ENCODE data around the gene CASTOR2.
"Not testable (repeated sequence)": the region's sequence is repeated elsewhere in the genome, so short reads cannot be mapped to it uniquely, and the experiment has no call there.

CASTOR2 gene

GRCh38 chr7:74964511-74965119 is at the start of gene CASTOR2:
Gene CASTOR2, plus strand, starts transcription at chr7:74964705. Its CDS starts 281 bp downstream, at chr7:74964986.
- not testable (repeated sequence) for DNase-seq (ENCODE audit: low spot score)

- not testable (repeated sequence) for DNase-seq (ENCODE audit: low spot score)
Measured at GRCh38 chr7:74922321-74922890, 42.1 kb upstream of the CASTOR2 start.

DNA sequence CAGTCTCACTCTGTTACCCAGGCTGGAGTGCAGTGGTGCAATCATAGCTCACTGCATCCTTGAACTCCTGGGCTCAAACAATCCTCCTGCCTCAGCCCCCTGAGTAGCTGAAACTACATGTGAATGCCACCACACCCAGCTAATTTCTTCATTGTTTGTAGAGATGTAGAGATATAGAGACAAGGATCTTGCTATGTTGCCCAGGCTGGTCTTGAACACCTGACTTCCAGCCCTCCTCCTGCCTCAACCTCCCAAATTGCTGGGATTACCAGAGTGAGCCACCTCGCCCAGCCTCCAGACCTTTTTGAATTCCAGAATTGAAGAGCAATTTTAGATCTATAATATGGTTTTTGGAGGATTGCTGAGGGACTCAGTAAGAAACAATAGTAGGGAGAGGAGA is 40.9 kb upstream of the CASTOR2 start:
- DNase-seq (ENCODE audit: low spot score): not testable (repeated sequence)

GRCh38 chr7:74926968-74927367 is 37.5 kb upstream of the CASTOR2 start:
- DNase-seq (ENCODE audit: low spot score): not testable (repeated sequence)

DNA sequence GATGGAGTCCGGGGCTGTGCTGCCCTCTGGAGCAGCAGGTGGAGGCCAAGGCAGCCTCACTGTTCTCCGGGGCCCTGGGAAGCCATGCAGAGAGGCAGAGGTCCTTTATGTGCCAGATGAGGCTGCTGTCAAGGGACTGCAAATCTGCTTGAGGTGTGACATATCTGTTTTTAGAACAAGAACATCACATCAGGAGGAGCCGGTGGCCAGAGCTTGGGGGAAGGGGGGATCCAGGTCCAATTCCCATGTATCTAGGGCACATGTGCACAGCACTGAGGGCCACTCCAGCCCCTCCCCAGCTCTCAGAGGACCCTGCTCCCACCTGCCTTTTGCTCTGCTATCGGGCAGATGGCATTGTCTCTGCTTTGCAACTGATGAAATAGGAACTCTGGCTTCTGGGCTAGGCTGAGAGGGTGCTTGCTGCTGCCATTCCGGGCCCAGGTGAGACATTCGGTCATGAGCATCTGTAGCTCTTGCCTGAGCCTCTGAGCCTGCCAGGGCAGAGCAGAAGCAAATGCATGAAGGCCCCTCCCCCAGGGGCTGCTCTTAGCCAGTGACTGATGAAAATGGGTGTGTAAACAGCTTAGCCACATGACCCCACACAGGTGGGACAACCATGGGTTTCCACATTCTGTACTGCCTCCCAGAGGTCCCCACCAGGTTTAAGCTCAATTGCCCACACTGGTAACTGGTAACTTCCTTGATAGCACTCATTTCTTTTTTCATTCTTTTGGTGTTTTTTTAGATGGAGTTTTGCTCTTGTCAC is 32.8 kb upstream of the CASTOR2 start:
- not testable (repeated sequence) for DNase-seq (ENCODE audit: low spot score)

DNA sequence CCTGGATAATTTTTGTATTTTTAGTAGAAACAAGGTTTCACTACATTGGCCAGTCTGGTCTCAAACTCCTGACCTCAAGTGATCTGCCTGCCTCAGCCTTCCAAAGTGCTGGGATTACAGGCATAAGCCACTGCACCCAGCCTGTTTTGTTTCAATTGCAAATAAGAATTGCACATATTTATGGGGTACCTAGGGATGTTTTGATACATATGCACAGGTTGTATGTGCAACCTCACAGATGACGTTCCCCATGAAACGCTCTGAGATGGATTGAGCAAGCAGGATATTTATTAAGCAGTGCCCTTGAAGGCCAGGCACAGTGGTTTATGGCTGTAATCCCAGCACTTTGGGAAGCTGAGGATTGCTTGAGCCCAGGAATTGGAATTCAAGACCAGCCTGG is 25.1 kb upstream of the CASTOR2 start:
- not testable (repeated sequence) for DNase-seq (ENCODE audit: low spot score)

DNA sequence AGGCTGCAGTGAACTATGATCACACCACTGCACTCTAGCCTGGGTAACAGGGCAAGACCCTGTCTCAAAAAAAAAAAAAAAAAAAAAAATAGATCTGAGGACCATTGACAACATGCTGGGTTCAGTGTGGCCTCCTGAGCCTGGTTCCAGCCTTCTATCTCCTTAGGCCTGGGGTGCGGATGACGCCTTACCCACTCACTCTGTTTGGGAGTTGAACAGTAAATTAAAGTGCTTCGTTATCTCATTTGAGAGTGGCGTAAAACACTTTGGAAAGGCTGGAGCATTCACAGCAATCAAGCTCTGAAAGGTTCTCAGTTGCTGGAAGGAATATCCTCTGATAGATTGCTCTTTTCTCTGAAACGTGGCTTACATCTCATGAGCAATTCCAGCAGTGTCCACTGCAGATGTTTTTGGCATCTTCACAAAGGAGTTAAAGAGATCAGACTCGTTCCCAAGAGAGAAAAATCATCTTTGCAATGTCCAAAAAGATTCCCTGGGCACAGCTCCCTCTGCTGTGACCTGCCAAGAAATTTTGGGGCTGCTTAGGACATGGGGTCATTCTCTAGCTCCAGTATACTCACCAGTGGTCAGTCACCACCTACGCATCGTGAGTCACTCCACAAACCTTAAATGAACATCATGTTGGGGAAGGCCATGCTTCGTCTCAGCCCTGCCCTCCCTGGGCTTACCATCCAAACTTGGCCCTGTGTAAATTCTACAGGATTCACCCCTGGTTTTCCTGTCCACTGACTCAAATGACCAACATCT is 23.0 kb upstream of the CASTOR2 start:
- DNase-seq (ENCODE audit: low spot score): not testable (repeated sequence)

GRCh38 chr7:74943923-74944322 is 20.6 kb upstream of the CASTOR2 start:
- not testable (repeated sequence) for DNase-seq (ENCODE audit: low spot score)

DNA sequence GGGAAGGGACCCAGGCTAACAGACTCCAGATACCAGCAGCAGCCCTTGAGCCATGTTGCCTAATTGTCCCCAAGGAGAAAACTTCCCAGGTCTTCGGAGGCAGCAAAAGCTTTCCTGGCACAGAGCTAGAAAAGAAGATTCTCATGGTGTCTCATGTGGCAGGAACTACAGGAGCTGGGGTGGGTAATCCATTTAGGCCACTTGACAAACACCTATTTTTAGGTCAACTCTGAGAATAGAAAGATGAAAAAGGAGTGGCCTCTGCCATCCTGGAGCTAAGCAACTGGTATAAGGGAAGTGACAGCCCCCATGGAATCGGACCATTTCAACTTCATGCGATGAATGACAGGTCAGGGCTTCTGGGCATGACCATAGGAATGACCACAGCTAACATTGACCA is 16.8 kb upstream of the CASTOR2 start:
- DNase-seq (ENCODE audit: low spot score): not testable (repeated sequence)

DNA sequence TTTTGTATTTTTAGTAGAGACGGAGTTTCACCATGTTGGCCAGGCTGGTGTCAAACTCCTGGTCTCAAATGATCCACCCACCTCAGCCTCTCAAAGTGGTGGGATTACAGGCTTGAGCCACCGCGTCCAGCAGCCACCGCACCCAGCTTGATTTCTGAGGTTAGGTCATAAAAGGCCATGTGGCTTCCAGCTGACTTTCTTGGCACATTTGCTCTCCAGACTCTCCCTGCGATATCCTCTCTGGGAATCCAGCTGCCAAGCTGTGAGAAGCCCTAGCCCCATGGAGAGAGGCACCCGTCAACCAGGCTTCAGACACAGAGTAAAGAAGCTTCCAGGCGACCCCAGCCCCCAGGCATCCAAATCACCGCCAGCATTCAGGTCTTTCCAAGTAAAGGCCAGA is 10.7 kb upstream of the CASTOR2 start:
- not testable (repeated sequence) for DNase-seq (ENCODE audit: low spot score)

DNA sequence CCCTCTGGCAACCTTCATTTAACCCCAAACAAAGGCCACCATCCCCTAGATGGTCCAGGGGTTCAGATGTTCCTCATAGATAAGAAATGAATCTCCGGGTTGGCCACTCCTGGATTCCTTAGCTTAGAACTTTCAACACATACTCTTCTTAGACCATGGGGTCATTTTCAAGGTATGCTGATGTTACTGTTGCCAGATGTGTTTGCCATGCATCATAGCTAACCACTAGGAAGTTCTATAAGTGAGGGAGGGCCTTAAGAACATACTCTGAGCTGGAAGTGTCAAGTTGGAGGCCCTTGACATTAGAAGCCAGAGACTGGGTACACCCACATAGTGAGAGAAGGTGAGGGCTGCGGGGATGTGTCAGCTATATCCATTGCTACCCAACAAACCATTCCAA is 6.2 kb upstream of the CASTOR2 start:
- DNase-seq (ENCODE audit: low spot score): not testable (repeated sequence)

GRCh38 chr7:74963704-74964510 is 598 bp upstream of the CASTOR2 start:
- not testable (repeated sequence) for DNase-seq (ENCODE audit: low spot score)

- not testable (repeated sequence) for DNase-seq (ENCODE audit: low spot score)
Measured at GRCh38 chr7:74966208-74966854, 1.8 kb downstream of the CASTOR2 start.

DNA sequence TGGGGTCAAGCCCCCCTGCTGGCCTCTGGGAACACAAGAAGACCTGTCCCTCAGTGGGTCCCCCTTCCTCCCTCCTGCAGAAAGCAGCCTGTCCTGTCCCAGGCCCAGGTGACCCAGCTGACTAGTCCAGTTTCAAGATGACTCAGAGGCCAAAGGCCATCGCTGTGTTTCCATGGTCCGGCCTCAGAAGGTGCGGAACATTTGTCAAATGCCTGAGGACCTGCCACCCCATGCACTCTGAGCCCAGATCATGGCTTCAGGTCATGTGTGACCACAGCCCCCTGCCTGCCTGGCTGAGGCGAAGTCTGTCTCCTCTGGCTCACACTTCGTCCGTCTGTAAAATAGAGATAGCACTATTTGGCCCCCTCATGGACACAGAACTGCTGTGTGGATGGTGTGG is 2.4 kb downstream of the CASTOR2 start:
- DNase-seq (ENCODE audit: low spot score): not testable (repeated sequence)

GRCh38 chr7:74971431-74971830 is 6.9 kb downstream of the CASTOR2 start:
- not testable (repeated sequence) for DNase-seq (ENCODE audit: low spot score)

- DNase-seq (ENCODE audit: low spot score): not testable (repeated sequence)
Measured at GRCh38 chr7:74972377-74972776, 7.9 kb downstream of the CASTOR2 start.

GRCh38 chr7:74975959-74976358 is 11.5 kb downstream of the CASTOR2 start:
- DNase-seq (ENCODE audit: low spot score): not testable (repeated sequence)

DNA sequence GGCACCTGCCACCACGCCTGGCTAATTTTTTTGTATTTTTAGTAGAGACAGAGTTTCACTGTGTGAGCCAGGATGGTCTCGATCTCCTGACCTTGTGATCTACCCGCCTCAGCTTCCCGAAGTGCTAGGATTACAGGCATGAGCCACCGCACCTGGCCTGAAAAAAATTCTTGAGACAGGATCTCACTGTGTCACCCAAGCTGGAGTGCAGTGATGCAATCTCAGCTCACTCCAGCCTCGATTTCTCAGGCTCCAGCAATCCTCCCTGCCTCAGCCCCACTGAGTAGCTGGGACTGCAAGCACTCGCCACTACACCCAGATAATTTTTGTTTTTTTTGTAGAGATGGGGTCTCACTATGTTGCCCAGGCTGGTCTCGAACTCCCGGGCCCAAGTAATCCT is 13.0 kb downstream of the CASTOR2 start:
- DNase-seq (ENCODE audit: low spot score): not testable (repeated sequence)

- not testable (repeated sequence) for DNase-seq (ENCODE audit: low spot score)
Measured at GRCh38 chr7:74988436-74988835, 23.9 kb downstream of the CASTOR2 start.

- no peak for DNase-seq (ENCODE audit: low spot score)
Measured at GRCh38 chr7:74993121-74993520, 28.6 kb downstream of the CASTOR2 start.
